GM23338 (cell line): ENCODE measurements around the gene NOC2L. TPM values are rescaled to one million over a fixed set of nuclear protein-coding genes. Genes with fewer than 3 reads are reported as not detected.
"Not testable (repeated sequence)": the region's sequence is repeated elsewhere in the genome, so short reads cannot be mapped to it uniquely, and the experiment has no call there.

Experiments used
- ATAC-seq: fragments of 200-7000 bp; cut with Tn5 transposase; 3 replicates; pipeline ENCODE4 v1.9.1; 2020
- DNase-seq: peaks from one replicate; pipeline ENCODE4 v3.0.0-alpha.2; 2015; ENCODE audit warnings: low spot score
- H2AFZ ChIP-seq: fragments of 200-600 bp; sonication (generic); 2 replicates; pipeline ENCODE4 v1.8.0; 2016; ENCODE audit warnings: antibody characterized with exemption, mild to moderate bottlenecking, moderate library complexity
- H3F3A ChIP-seq: fragments of 200-600 bp; sonication (generic); replicated peaks from 2 replicates; pipeline ENCODE4 v1.8.0; 2017; ENCODE audit warnings: antibody characterized with exemption, mixed run types, low read depth
- H3K27ac ChIP-seq: fragments of 200-600 bp; sonication (generic); 2 replicates; pipeline ENCODE4 v1.6.1; 2016; ENCODE audit warnings: low read depth
- H3K27me3 ChIP-seq: fragments of 200-600 bp; sonication (generic); 2 replicates; pipeline ENCODE4 v1.8.0; 2016; ENCODE audit warnings: mild to moderate bottlenecking, mixed run types, moderate library complexity; ENCODE audit not compliant: insufficient read depth
- H3K36me3 ChIP-seq: fragments of 200-600 bp; sonication (generic); 2 replicates; pipeline ENCODE4 v1.8.0; 2016; ENCODE audit warnings: mild to moderate bottlenecking; ENCODE audit not compliant: insufficient read depth
- H3K4me1 ChIP-seq: fragments of 200-600 bp; sonication (generic); 2 replicates; pipeline ENCODE4 v1.8.0; 2016; ENCODE audit warnings: mild to moderate bottlenecking, moderate library complexity; ENCODE audit not compliant: insufficient read depth
- H3K4me2 ChIP-seq: fragments of 200-600 bp; sonication (generic); 2 replicates; pipeline ENCODE4 v1.7.1; 2017; ENCODE audit warnings: mixed run types
- H3K4me3 ChIP-seq: fragments of 200-600 bp; sonication (generic); 2 replicates; pipeline ENCODE4 v1.6.1; 2016; ENCODE audit warnings: mixed run types
- H3K79me2 ChIP-seq: fragments of 200-600 bp; sonication (generic); replicated peaks from 2 replicates; pipeline ENCODE4 v1.8.0; 2017; ENCODE audit warnings: mild to moderate bottlenecking; ENCODE audit not compliant: insufficient read depth
- H3K9me2 ChIP-seq: fragments of 200-600 bp; sonication (generic); 2 replicates; pipeline ENCODE4 v1.8.0; 2017; ENCODE audit not compliant: insufficient read depth
- H4K20me1 ChIP-seq: fragments of 200-600 bp; sonication (generic); replicated peaks from 2 replicates; pipeline ENCODE4 v1.8.0; 2017; ENCODE audit warnings: mild to moderate bottlenecking; ENCODE audit not compliant: insufficient read depth
- H3K27ac Mint-ChIP-seq: 2 replicates; pipeline ENCODE4 v1.8.0; 2020; ENCODE audit warnings: inconsistent platforms, mild to moderate bottlenecking, moderate library complexity, mixed read lengths
- H3K27me3 Mint-ChIP-seq: 3 replicates; pipeline ENCODE4 v1.8.0; 2022; ENCODE audit warnings: low read depth, mild to moderate bottlenecking, moderate library complexity, mixed read lengths, inconsistent platforms; ENCODE audit not compliant: insufficient read depth, poor library complexity
- H3K36me3 Mint-ChIP-seq: 3 replicates; pipeline ENCODE4 v1.8.0; 2021; ENCODE audit warnings: low read depth, mild to moderate bottlenecking, inconsistent platforms, moderate library complexity, mixed read lengths
- H3K4me1 Mint-ChIP-seq: 3 replicates; pipeline ENCODE4 v1.8.0; 2020; ENCODE audit warnings: mild to moderate bottlenecking, inconsistent platforms, mixed read lengths
- H3K4me3 Mint-ChIP-seq: 3 replicates; pipeline ENCODE4 v1.8.0; 2021; ENCODE audit warnings: moderate library complexity, mild to moderate bottlenecking, inconsistent platforms, mixed read lengths
- H3K9me3 Mint-ChIP-seq: 3 replicates; pipeline ENCODE4 v1.8.0; 2020; ENCODE audit warnings: moderate library complexity, mild to moderate bottlenecking, inconsistent platforms, mixed read lengths
- CTCF ChIP-seq, 2 experiments: fragments of 200-600 bp in 1 of 2; sonication (generic) in 1 of 2; conservative IDR thresholded peaks; 2 replicates each; pipeline versions ENCODE4 v1.5.1 to v1.6.1; 2016 to 2017; ENCODE audit warnings: antibody characterized with exemption in 2 of 2, low read depth in 2 of 2, mild to moderate bottlenecking in 2 of 2, moderate library complexity in 1 of 2
- JUNB ChIP-seq: IDR thresholded peaks from one replicate; pipeline ENCODE4 v1.6.1; 2016; ENCODE audit warnings: antibody characterized with exemption; ENCODE audit not compliant: unreplicated experiment
- REST ChIP-seq: IDR thresholded peaks from one replicate; pipeline ENCODE4 v1.6.1; 2018; ENCODE audit warnings: antibody characterized with exemption; ENCODE audit not compliant: unreplicated experiment
- polyA plus RNA-seq: library from polyadenylated mRNA; unstranded; fragments of >200 nt; fragmentation: Nextera tagmentation; extraction: Ambion mirVana; gene quantifications from 2 replicates; pipeline ENCODE4 v1.2.1, GENCODE V29; 2016
- total RNA-seq: library from RNA; depleted of rRNA; stranded (reverse); fragments of >200 nt; shearing (Covaris generic); gene quantifications from 2 replicates; pipeline ENCODE4 v1.2.3, GENCODE V29; 2014

NOC2L gene
- total and polyA plus RNA-seq, 2 experiments from 2014 or later: 79.3 to 125 TPM

DNA sequence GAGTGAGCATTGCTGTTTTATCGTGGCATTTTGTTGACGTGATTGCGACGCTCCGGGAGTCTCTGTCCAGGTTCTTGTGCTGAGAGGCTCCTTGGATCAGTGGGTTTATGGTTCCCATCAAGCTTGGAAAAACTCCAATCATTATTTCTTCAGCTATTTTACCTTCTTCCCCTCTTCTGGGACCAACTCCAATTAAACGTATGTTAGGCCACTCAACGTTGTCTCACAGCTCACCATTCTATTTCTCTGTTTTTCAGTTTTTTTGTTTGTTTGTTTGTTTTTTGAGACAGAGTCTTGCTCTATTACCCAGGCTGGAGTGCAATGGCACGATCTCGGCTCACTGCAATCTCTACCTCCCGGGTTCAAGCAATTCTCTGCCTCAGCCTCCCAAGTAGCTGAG, 32.8 kb upstream of the NOC2L start:
- H3K9me3 Mint-ChIP-seq: peaks cover 21% of the 10 kb centered on the region
- Histone ChIP-seq H3K4me3 (no peak overlapping the region), H3K4me2 (no peak overlapping the region), H2AFZ (no peak overlapping the region), H3K79me2 (no peaks in the 10 kb centered on the region), H3F3A (0 out of 2 replicates have a peak, but pooled peaks cover under 1% of the 10 kb centered on the region), H4K20me1 (no peaks in the 10 kb centered on the region), H3K9me2 (no peaks in the 10 kb centered on the region), H3K27me3 (peaks cover 92% of the 10 kb centered on the region), H3K36me3 (no peaks in the 10 kb centered on the region), H3K27ac (no peak overlapping the region), H3K4me1 (no peaks in the 10 kb centered on the region; the same call in 1 of the 2 replicates)
- peaks cover 72% of the 10 kb centered on the region for H3K27me3 Mint-ChIP-seq
- ATAC-seq (no peak), DNase-seq (no peak)
- H3K4me3 Mint-ChIP-seq: no peak overlapping the region
- no peak overlapping the region for H3K27ac Mint-ChIP-seq
- peaks cover 4% of the 10 kb centered on the region for H3K36me3 Mint-ChIP-seq
- no peak for TF ChIP-seq REST
- no peak for TF ChIP-seq JUNB
- TF ChIP-seq CTCF (conservative IDR thresholded peaks at IDR 0.05; ENCODE audit: low read depth in 2 of 2): no peak
- peaks cover 3% of the 10 kb centered on the region for H3K4me1 Mint-ChIP-seq

DNA sequence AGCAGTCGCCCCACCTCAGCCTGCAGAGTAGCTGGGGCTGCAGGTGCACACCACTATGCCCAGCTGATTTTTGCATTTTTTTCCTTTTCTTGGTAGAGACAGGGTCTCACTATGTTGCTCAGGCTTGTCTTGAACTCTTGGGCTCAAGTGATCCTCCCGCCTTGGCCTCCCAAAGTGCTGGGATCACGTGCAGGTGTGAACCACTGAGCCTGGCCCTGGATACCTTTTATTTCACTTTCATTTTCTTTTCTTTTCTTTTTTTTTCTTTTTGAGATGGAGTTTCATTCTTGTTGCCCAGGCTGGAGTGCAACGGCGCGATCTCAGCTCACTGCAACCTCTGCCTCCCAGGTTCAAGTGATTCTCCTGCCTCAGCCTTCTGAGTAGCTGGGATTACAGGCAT, 32.2 kb upstream of the NOC2L start:
- H3K27me3 ChIP-seq: peaks cover 93% of the 10 kb centered on the region
- not testable (repeated sequence) for H3K4me1 ChIP-seq, DNase-seq, H4K20me1 ChIP-seq, H3K36me3 ChIP-seq, H3K27ac Mint-ChIP-seq, H3K4me3 ChIP-seq, H2AFZ ChIP-seq, H3F3A ChIP-seq, ATAC-seq, H3K4me2 ChIP-seq, H3K27ac ChIP-seq, H3K9me2 ChIP-seq, H3K79me2 ChIP-seq, H3K4me3 Mint-ChIP-seq, H3K36me3 Mint-ChIP-seq, H3K4me1 Mint-ChIP-seq
- Mint-ChIP-seq H3K27me3 (peaks cover 73% of the 10 kb centered on the region), H3K9me3 (peaks cover 21% of the 10 kb centered on the region)

DNA sequence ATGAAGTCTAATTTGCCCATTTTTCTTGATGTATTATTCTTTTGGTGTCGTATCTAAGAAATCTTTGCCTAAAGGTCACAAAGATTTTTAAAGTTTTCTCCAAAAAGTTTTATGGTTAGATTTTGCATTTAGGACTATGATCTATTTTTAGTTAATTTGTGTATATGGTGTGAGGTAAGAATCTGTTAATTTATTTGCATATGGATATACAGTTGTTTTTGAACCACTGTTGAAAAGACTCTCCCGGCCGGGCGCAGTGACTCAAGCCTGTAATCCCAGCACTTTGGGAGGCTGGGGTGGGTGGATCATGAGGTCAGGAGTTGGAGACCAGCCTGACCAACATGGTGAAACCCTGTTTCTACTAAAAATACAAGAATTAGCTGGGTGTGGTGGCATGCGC, 29.0 kb upstream of the NOC2L start:
- H3K27me3 ChIP-seq: peaks cover 89% of the 10 kb centered on the region
- Mint-ChIP-seq H3K27me3 (peaks cover 69% of the 10 kb centered on the region), H3K9me3 (peaks cover 19% of the 10 kb centered on the region)
- not testable (repeated sequence) for ATAC-seq, H3K9me2 ChIP-seq, H3K4me2 ChIP-seq, H3K27ac ChIP-seq, H3F3A ChIP-seq, H3K79me2 ChIP-seq, H3K4me1 ChIP-seq, DNase-seq, H4K20me1 ChIP-seq, H3K4me1 Mint-ChIP-seq, H3K4me3 ChIP-seq, H3K36me3 ChIP-seq, H3K27ac Mint-ChIP-seq, H2AFZ ChIP-seq, H3K4me3 Mint-ChIP-seq, H3K36me3 Mint-ChIP-seq
